ENCODE data around the gene CCNI. TPM values are rescaled to one million over a fixed set of nuclear protein-coding genes. Genes with fewer than 3 reads are reported as not detected.

The CCNI gene
- total RNA-seq, 4 donors from 2014 or later, result 132 to 220 (median 176) TPM

DNA sequence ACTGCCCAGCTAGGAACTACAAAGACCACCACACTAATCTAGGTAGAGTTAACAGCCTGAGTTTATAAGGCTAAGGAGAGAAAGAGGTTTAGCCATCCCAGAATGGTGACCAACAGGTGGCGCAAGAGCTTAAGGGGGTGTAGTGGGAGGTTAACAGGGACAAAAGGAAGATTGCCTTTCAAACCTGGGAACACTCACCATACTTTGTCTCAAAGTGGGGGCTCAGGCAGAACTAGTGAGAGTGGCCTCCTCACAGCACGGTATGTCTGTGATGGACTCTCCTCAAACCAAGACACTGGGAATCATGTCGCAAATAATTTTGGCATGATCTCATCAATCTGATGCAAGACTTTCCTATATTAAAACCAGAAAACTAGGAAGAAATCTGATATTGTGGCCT is 23.4 kb downstream of the CCNI start:
- Histone ChIP-seq H3K27me3 (no peaks in the 10 kb centered on the region), H3K9me3 (no peaks in the 10 kb centered on the region), H3K36me3 (peaks cover 0 to 73% (median 0%) of the 10 kb centered on the region in 3 donors), H3K4me1 (no peaks in the 10 kb centered on the region), H3K4me3 (no peak overlapping the region), H3K27ac (no peak overlapping the region)
- DNase-seq, result peak; percentile 52 to 85 (median 70)
- TF ChIP-seq, protein P1, sequence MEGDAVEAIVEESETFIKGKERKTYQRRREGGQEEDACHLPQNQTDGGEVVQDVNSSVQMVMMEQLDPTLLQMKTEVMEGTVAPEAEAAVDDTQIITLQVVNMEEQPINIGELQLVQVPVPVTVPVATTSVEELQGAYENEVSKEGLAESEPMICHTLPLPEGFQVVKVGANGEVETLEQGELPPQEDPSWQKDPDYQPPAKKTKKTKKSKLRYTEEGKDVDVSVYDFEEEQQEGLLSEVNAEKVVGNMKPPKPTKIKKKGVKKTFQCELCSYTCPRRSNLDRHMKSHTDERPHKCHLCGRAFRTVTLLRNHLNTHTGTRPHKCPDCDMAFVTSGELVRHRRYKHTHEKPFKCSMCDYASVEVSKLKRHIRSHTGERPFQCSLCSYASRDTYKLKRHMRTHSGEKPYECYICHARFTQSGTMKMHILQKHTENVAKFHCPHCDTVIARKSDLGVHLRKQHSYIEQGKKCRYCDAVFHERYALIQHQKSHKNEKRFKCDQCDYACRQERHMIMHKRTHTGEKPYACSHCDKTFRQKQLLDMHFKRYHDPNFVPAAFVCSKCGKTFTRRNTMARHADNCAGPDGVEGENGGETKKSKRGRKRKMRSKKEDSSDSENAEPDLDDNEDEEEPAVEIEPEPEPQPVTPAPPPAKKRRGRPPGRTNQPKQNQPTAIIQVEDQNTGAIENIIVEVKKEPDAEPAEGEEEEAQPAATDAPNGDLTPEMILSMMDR (IDR thresholded peaks at IDR 0.05), result peak in 4 of 6 experiments; percentile 60 to 63 (median 61)
- TF ChIP-seq POLR2A (IDR thresholded peaks at IDR 0.05), result no peak

DNA sequence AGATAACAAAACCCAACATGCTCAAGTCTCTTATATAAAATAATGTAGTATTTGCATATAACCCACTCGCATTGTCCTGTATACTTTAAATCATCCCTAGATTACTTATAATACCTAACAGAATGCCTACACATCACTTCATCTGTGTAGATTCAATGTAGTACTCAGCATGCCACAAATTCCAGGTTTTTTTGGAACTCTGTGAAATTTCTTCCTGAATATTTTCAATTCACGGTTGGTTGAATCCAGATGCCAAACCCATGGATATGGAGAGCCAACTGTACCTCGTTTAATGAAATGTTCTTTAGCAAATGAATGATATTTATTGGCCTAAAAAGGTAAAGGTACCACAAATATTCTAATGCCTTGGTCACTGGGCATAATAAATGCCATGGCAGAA is 24.8 kb downstream of the CCNI start:
- Histone ChIP-seq H3K4me3 (no peak overlapping the region), H3K27me3 (no peaks in the 10 kb centered on the region), H3K9me3 (no peaks in the 10 kb centered on the region), H3K36me3 (peaks cover 0 to 77% (median 0%) of the 10 kb centered on the region in 3 donors), H3K4me1 (no peaks in the 10 kb centered on the region), H3K27ac (no peak overlapping the region)
- TF ChIP-seq, protein P1 (IDR thresholded peaks at IDR 0.05), result no peak
- TF ChIP-seq POLR2A (IDR thresholded peaks at IDR 0.05), result no peak
- DNase-seq, result no peak

DNA sequence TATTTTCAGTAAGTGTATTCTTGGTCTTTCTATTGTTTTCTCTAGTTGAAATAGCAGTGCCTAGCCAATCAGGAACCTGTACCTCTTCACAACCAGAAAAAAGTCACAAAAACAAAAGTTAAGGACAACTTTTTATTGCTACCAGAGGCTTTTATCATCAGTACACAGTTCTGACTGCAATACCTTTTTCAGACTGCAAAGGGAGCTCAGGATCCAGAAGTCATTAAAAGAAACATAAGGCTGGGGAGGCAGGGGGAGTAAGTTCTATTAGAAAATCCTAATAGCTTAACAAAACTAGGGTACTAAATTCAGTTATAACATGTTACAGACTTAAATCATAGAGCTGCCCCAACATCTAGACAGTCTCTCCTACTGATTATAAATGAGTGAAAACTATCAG is 28.8 kb downstream of the CCNI start:
- Histone ChIP-seq H3K4me3 (no peak overlapping the region), H3K36me3 (peaks cover 0 to 48% (median 0%) of the 10 kb centered on the region in 3 donors), H3K27ac (no peak overlapping the region), H3K4me1 (no peaks in the 10 kb centered on the region), H3K27me3 (no peaks in the 10 kb centered on the region), H3K9me3 (no peaks in the 10 kb centered on the region)
- TF ChIP-seq, protein P1 (IDR thresholded peaks at IDR 0.05), result peak in 3 of 6 experiments; percentile 29 to 49 (median 43)
- no peak for TF ChIP-seq POLR2A (IDR thresholded peaks at IDR 0.05)
- DNase-seq, result no peak

DNA sequence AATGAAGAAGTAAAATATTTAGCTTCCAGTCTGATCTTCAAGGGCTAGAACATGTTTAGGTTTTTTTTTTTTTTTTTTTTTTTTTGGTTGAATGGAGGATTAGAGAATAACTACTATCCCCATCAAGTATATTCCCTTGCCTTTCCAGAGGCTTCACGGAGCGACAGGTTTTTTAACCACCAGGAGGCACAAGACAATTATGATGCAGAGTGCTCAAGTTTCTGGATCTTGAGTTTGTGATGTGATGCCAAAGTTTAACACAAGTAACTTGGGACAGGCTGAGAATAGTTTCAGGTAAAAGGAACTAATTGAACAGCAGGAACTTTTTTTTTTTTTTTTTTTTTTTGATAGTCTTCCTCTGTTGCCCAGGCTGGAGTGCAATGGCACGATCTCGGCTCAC is 30.3 kb downstream of the CCNI start:
- no peaks in the 10 kb centered on the region for H3K4me1 ChIP-seq
- H3K9me3 ChIP-seq, result no peaks in the 10 kb centered on the region
- TF ChIP-seq, protein P1 (IDR thresholded peaks at IDR 0.05), result peak in 1 of 6 experiments; percentile 15
- no peak for TF ChIP-seq POLR2A (IDR thresholded peaks at IDR 0.05)
- H3K27ac ChIP-seq, result no peak overlapping the region
- peaks cover 0 to 33% (median 0%) of the 10 kb centered on the region in 3 donors for H3K36me3 ChIP-seq
- no peaks in the 10 kb centered on the region for H3K27me3 ChIP-seq
- no peak for DNase-seq
- no peak overlapping the region for H3K4me3 ChIP-seq

DNA sequence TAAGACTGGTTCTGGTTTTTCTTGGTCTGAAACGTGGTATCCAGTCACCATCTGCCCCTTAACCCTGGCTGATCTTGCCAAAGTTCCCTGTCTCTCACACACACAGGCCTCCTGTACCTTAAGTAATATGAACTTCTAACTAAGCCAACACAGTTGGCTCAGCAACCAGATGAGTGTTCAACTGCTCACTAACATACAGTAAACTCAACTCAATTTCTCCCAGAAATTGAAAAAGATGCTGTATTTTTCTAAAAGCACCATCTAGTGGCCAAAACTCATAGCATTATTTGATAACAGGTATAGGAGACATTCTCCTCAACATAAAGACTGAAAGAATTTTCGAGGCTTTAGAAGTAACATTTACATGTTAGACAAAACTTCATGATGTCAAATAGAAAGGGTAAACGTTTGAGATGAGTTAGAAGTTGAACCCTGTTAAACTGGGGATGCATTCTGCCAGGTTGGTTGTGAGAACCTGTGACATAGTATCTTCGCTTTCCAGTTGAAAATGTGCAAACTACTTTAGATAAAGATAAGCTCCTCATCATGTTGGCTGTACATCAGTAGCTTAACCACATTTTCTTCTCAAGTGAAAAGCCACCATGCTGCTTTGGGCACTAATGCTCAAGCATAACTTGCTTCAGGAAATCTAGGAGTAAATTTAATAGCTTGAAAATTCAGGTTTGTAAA is 31.2 kb downstream of the CCNI start:
- Histone ChIP-seq H3K27me3 (no peaks in the 10 kb centered on the region), H3K4me3 (no peak overlapping the region), H3K27ac (no peak overlapping the region), H3K9me3 (no peaks in the 10 kb centered on the region), H3K36me3 (peaks cover 0 to 26% (median 0%) of the 10 kb centered on the region in 3 donors), H3K4me1 (no peaks in the 10 kb centered on the region)
- no peak for TF ChIP-seq POLR2A (IDR thresholded peaks at IDR 0.05)
- TF ChIP-seq, protein P1 (IDR thresholded peaks at IDR 0.05), result peak in 5 of 6 experiments; percentile 58 to 63 (median 61)
- DNase-seq, result no peak

Data from Peyer's patch (tissue), 4 donors.